ENCODE data around the gene LRRC10.

LRRC10 gene

GRCh38 chr12:69570000-69570516, 40.6 kb downstream of the LRRC10 start:
- Histone ChIP-seq H3K36me3 (ENCODE audit: control insufficient read depth in 2 of 2, insufficient read depth in 1 of 2, low read length in 2 of 2) (peaks cover 24 to 46% of the 10 kb centered on the region in 2 experiments), H3K9me3 (ENCODE audit: control insufficient read depth, insufficient read depth, low read depth, low read length) (no peaks in the 10 kb centered on the region), H3K4me3 (ENCODE audit: low read depth, low read length) (no peak overlapping the region), H3K4me1 (ENCODE audit: control insufficient read depth, insufficient read depth, low read length) (no peaks in the 10 kb centered on the region), H3K27ac (ENCODE audit: extremely low read depth, low read depth, low read length) (no peak overlapping the region)
- ChIA-PET CTCF (interaction anchor here (0.6 to 4.8 kb wide), 24 partner anchors 8 to 414 kb away, joined by 3 to 63 read pairs (median 5); partner anchors contain the start of gene FRS2), POLR2A (interaction anchor here (0.6 to 1.8 kb wide), 3 partner anchors 98 to 213 kb away, joined by 3 to 6 read pairs (median 6); partner anchors contain the start of gene FRS2)
- TF ChIP-seq ZSCAN30 (tag by site-specific recombination; IDR thresholded peaks at IDR 0.05) (no peak), ZNF561 (tag by site-specific recombination; IDR thresholded peaks at IDR 0.05; ENCODE audit: borderline replicate concordance) (no peak), ZEB2 (tag by site-specific recombination; IDR thresholded peaks at IDR 0.05) (no peak), ZNF704 (tag by site-specific recombination; IDR thresholded peaks at IDR 0.05) (no peak), ZNF645 (tag by site-specific recombination; IDR thresholded peaks at IDR 0.05) (no peak), ZBTB17 (tag by site-specific recombination; IDR thresholded peaks at IDR 0.05) (no peak)

- H3K27ac ChIP-seq (ENCODE audit: extremely low read depth, low read depth, low read length), result no peak overlapping the region
- POLR2A ChIA-PET, result interaction anchor here (0.8 kb wide), 1 partner anchor 97 kb away, joined by 6 read pairs; no protein-coding TSS in a partner anchor
Measured at GRCh38 chr12:69569236-69569635, 41.5 kb downstream of the LRRC10 start.

GRCh38 chr12:69566603-69567002, 44.1 kb downstream of the LRRC10 start:
- CTCF ChIA-PET, result interaction anchor here (0.7 to 1.7 kb wide), 7 partner anchors 8 to 276 kb away, joined by 3 to 8 read pairs (median 3); partner anchors contain the start of gene FRS2
- POLR2A ChIA-PET, result no interaction called here
- H3K9me3 ChIP-seq (ENCODE audit: control insufficient read depth, insufficient read depth, low read depth, low read length), result no peaks in the 10 kb centered on the region
- no peak overlapping the region for H3K4me3 ChIP-seq (ENCODE audit: low read depth, low read length)
- no peaks in the 10 kb centered on the region for H3K4me1 ChIP-seq (ENCODE audit: control insufficient read depth, insufficient read depth, low read length)
- no peak overlapping the region for H3K27ac ChIP-seq (ENCODE audit: extremely low read depth, low read depth, low read length)
- H3K36me3 ChIP-seq (ENCODE audit: control insufficient read depth in 2 of 2, insufficient read depth in 1 of 2, low read length in 2 of 2), result peaks cover 10 to 37% of the 10 kb centered on the region in 2 experiments; a peak in 2 of 3 replicates
- no peak for TF ChIP-seq ZNF416 (tag by site-specific recombination; IDR thresholded peaks at IDR 0.05)
- no peak for TF ChIP-seq ZNF830 (tag by site-specific recombination; IDR thresholded peaks at IDR 0.05; ENCODE audit: low read depth)
- no peak for TF ChIP-seq BCL6B (tag by site-specific recombination; IDR thresholded peaks at IDR 0.05)
- no peak for TF ChIP-seq ZNF280D (tag by site-specific recombination; IDR thresholded peaks at IDR 0.05)
- no peak for TF ChIP-seq ZNF23 (tag by site-specific recombination; IDR thresholded peaks at IDR 0.05; ENCODE audit: borderline replicate concordance)
- no peak for TF ChIP-seq ZSCAN18 (tag by site-specific recombination; IDR thresholded peaks at IDR 0.05)
- no peak for TF ChIP-seq ZNF510 (tag by site-specific recombination; IDR thresholded peaks at IDR 0.05; ENCODE audit: insufficient replicate concordance)
- TF ChIP-seq ZNF639 (tag by site-specific recombination; IDR thresholded peaks at IDR 0.05), result no peak

More at GRCh38 chr12:69569236-69569635, 41.5 kb downstream of the LRRC10 start:
- no peak overlapping the region for H3K4me3 ChIP-seq (ENCODE audit: low read depth, low read length)
- CTCF ChIA-PET, result interaction anchor here (0.5 to 4.8 kb wide), 11 partner anchors 11 to 353 kb away, joined by 3 to 63 read pairs (median 4); partner anchors contain the start of gene FRS2
- TF ChIP-seq ZNF600 (tag by site-specific recombination; IDR thresholded peaks at IDR 0.05), result no peak
- no peak for TF ChIP-seq ZNF658 (tag by site-specific recombination; IDR thresholded peaks at IDR 0.05)
- TF ChIP-seq SP2 (tag by site-specific recombination; IDR thresholded peaks at IDR 0.05), result no peak
- TF ChIP-seq BCL6B (tag by site-specific recombination; IDR thresholded peaks at IDR 0.05), result no peak
- no peak for TF ChIP-seq ZNF785 (tag by site-specific recombination; IDR thresholded peaks at IDR 0.05)
- TF ChIP-seq ZNF354C (tag by site-specific recombination; IDR thresholded peaks at IDR 0.05; ENCODE audit: borderline replicate concordance, low read depth), result no peak
- H3K9me3 ChIP-seq (ENCODE audit: control insufficient read depth, insufficient read depth, low read depth, low read length), result no peaks in the 10 kb centered on the region
- H3K4me1 ChIP-seq (ENCODE audit: control insufficient read depth, insufficient read depth, low read length), result no peaks in the 10 kb centered on the region
- peaks cover 22 to 44% of the 10 kb centered on the region in 2 experiments for H3K36me3 ChIP-seq (ENCODE audit: control insufficient read depth in 2 of 2, insufficient read depth in 1 of 2, low read length in 2 of 2)
